NCI-H82 treated with DMSO at 0.1 percent for 48 hours (cell line): ENCODE results near the gene FBXO3.
"Not testable (repeated sequence)": the region's sequence is repeated elsewhere in the genome, so short reads cannot be mapped to it uniquely, and the experiment has no call there.

Experiments used
- DNase-seq: peaks from one replicate; lab custom pipeline; 2025; ENCODE audit not compliant: unreplicated experiment; lab: John Stamatoyannopoulos, UW

The FBXO3 gene

GRCh38 chr11:33730716-33731115 lies 43.6 kb downstream of the FBXO3 start:
- DNase-seq = no peak

GRCh38 chr11:33729072-33729664 lies 45.2 kb downstream of the FBXO3 start:
- not testable (repeated sequence) for DNase-seq

GRCh38 chr11:33727539-33727938 lies 46.8 kb downstream of the FBXO3 start:
- not testable (repeated sequence) for DNase-seq

GRCh38 chr11:33725496-33725895 lies 48.8 kb downstream of the FBXO3 start:
- DNase-seq = no peak

GRCh38 chr11:33724644-33725035 lies 49.7 kb downstream of the FBXO3 start:
- DNase-seq = no peak

- DNase-seq = no peak
Observed at GRCh38 chr11:33723238-33723881, 51.0 kb downstream of the FBXO3 start.

- no peak for DNase-seq
Observed at GRCh38 chr11:33722590-33723234, 51.6 kb downstream of the FBXO3 start.

GRCh38 chr11:33721984-33722383 lies 52.3 kb downstream of the FBXO3 start:
- DNase-seq = no peak

- DNase-seq = no peak
Observed at GRCh38 chr11:33721426-33721825, 52.9 kb downstream of the FBXO3 start.

GRCh38 chr11:33719587-33719986 lies 54.7 kb downstream of the FBXO3 start:
- DNase-seq = no peak

- no peak for DNase-seq
Observed at GRCh38 chr11:33718440-33718839, 55.9 kb downstream of the FBXO3 start.

GRCh38 chr11:33716243-33716642 lies 58.1 kb downstream of the FBXO3 start:
- no peak for DNase-seq

GRCh38 chr11:33713856-33714398 lies 60.4 kb downstream of the FBXO3 start:
- DNase-seq = no peak

- DNase-seq = no peak
Observed at GRCh38 chr11:33713151-33713855, 61.0 kb downstream of the FBXO3 start.

GRCh38 chr11:33712436-33712835 lies 61.9 kb downstream of the FBXO3 start:
- DNase-seq = no peak

- no peak for DNase-seq
Observed at GRCh38 chr11:33709466-33709865, 64.9 kb downstream of the FBXO3 start.

- DNase-seq = no peak
Observed at GRCh38 chr11:33708985-33709384, 65.3 kb downstream of the FBXO3 start.

- not testable (repeated sequence) for DNase-seq
Observed at GRCh38 chr11:33707831-33708230, 66.5 kb downstream of the FBXO3 start.

- no peak for DNase-seq
Observed at GRCh38 chr11:33706966-33707365, 67.4 kb downstream of the FBXO3 start.

- no peak for DNase-seq
Observed at GRCh38 chr11:33706546-33706945, 67.8 kb downstream of the FBXO3 start.

- no peak for DNase-seq
Observed at GRCh38 chr11:33704240-33705002, 69.9 kb downstream of the FBXO3 start.
